HG02885 (cell line): ENCODE results near the gene ATP8A2.

Experiments
- ATAC-seq: cut with Tn5 transposase; IDR thresholded peaks from one replicate; pipeline ENCODE4 v1.9.1; 2021; ENCODE audit warnings: mild to moderate bottlenecking; ENCODE audit not compliant: unreplicated experiment, poor library complexity

The ATP8A2 gene

DNA sequence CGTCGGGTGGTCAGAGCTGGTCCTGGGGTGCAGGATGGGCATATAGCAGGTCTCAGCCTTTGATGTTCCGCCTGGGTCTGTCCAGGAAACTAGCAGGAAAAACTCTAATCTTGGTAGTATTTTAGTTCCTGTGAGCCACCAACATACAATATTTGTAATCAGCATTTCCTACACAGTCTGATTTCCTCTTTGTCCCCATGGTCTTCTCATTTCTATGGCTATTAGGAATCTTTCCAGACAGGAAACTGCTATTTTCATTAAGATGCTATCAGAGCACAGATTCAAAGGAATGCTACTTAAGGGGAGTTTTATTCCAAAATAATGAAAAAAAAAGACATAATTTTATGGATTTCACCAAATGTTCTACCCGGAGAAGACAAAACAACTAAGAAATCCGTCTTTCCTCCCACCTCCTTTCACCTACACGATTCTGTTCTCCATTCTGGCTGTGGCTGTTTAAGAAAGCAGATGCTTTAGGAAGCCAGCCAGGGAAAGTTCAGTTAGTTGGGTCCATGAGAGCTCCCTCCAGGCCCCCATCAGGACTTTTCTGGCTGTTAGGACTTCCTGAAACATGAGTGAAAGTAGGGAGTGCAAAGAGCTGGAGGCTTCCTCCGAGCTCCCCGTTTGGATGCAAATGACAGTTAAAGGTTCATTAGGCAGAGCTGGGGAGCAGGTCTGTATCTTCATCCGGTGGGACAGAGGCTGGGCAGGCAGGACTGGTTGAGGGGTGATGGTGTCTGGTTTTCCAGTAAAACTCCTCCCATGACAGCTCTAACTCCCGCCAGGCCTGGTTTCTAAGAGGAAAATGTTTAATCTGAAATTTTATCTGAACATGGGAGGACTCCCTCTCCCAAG, 643.7 kb downstream of the ATP8A2 start:
- ATAC-seq: no peak

DNA sequence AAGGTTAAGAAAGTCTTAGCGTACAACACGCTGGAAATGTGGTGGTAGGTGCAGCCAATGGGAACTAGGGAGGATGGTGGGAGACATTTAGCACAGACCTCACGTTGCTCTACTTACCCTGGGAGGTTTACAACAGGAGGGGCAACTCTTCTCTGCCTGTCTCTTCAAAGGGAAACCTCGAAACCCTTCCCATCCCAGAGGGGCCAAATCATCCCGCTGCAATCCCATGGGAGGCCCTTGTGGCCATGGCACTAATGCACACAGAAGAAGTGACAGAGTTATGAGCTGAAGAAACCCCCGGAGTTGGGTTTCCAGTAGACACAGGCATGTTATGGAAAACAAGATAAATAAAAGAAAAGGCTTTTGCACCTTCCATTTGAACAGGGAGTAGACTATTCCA, 644.4 kb downstream of the ATP8A2 start:
- no peak for ATAC-seq

DNA sequence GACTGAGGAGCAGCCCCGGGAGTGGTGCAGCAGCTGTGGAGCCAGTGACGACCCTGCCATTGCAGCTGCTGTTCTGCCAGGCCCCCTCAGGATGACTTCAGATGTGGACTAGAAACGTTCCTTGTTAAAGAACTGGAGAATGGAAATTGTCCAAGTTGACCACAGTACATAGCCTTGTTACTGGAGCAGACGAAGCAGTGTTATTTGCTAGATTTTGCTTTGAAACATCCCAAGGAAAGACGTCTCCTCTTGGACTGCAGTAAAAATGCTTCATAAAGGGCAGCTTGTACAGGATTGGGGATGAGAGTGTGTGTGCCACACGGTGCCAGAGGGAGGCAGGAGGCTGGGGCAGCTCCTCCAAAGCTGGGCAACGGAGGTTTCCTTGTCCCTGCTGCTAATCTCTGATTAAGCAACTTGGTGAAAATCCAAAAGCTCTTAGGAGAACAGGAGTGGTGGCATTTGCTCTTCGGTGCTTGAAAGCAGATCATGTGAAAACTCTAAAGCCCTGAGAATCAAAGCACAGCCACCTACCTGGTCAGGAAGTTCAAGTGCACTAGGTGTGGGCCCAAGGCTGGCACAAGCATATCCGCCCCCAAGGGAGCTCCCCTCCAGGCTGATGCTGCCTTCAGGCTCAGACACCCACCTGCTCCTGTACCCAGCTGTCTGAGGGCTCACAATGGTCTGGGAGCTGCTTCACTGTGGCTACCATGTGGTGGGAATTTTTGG, 645.6 kb downstream of the ATP8A2 start:
- ATAC-seq: no peak

DNA sequence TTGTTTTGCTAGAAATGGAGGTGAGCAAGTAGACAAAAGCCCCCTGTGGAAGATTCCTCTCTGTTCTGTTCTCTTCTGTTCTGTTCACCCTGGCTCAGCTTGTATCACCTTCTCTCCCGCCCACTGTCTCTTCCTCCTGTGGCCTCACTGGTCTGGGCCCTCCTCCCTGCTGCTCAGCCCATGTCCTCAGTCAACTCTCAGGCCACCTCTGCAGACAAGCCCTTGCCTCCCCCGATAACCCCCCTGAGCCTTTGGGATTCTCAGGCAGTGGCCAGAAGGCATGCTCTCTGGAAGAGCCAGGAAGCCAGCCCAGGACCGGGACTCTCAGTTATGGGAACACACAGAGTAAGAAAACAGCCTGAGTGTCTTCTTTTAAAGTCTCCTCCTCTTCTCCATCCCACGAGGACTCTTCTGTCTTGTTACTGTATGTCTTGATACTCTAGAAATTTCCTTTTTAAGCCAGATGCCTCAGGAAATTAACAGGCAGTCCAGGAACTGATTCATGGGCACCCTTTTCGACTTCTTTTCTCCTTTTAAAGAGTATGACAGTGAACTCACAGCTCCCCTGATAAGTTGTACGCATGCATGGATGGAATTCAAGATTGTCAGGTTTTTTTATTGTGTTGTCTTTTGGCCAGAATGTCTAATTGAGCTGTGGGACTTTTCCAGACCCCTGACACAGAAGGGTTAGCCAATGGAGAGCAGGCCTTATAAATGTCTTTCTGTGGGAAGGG, 646.3 kb downstream of the ATP8A2 start:
- no peak for ATAC-seq

DNA sequence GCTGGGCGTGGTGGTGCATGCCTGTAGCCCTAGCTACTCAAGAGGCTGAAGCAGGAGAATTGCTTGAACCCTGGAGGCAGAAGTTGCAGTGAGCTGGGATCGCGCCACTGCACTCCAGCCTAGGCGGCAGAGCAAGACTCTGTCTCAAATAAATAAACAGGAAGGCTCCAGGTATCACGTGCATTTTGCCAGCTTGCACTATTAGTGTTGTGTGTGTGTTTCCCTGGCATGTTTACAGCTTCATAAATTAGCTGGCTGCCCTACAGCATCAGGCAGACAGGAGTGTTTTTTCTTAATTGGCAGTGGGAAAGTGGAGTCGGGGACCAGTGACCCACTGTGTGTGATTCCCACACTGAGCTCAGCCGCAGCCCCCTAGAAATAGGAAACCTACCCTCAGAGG, 647.5 kb downstream of the ATP8A2 start:
- no peak for ATAC-seq

DNA sequence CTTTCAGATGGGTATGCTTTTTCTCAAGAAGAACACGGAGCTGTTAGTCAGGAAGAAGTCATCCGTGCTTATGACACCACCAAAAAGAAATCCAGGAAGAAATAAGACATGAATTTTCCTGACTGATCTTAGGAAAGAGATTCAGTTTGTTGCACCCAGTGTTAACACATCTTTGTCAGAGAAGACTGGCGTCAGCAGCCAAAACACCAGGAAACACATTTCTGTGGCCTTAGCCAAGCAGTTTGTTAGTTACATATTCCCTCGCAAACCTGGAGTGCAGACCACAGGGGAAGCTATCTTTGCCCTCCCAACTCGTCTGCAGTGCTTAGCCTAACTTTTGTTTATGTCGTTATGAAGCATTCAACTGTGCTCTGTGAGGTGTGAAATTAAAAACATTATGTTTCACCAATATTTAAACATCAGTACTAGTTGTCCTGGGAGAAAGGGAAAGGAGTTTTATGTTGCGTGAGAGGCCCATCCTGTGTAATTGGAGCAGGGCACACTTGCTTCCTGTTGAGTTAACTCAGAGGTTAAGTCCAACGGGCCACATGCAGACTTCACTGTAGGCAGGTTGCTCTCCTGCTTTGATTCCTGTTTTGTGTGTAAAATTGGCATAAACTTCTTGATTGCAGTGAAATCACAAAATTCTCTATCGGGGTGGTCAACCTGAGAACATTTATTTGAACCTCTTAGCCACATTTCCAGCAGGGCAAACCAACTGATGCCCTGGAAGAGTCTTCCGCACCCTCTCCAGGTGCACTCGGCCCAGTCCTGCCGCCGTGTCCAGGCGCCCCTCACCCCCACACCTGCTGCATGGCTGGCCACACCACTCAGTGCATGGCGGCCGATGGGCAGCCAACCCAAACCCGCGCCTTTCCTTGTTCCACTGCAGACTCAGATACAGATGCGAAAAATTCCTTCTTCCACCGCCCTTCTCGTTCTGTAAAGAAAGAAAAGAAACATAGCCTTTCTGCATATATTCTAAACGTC, 648.4 kb downstream of the ATP8A2 start:
- ATAC-seq: no peak

DNA sequence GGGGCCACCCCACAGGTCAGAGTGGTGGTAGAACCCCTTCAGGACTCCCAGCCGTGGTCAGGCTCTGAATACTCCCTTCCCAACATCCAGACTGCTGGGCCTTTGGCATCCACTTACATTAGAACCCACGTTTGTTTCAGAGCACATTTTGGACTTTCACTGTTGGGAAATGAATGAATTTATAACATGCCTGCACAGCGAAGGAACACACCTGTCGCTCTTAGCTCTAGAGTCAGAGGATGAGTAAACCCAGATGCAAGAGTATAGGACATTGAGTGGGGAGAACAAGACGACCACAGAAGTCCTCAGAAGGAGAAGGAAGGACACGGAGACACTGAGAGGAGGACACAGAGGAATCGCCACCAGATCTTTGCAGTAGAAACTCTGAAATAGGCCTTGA, 649.1 kb downstream of the ATP8A2 start:
- no peak for ATAC-seq

DNA sequence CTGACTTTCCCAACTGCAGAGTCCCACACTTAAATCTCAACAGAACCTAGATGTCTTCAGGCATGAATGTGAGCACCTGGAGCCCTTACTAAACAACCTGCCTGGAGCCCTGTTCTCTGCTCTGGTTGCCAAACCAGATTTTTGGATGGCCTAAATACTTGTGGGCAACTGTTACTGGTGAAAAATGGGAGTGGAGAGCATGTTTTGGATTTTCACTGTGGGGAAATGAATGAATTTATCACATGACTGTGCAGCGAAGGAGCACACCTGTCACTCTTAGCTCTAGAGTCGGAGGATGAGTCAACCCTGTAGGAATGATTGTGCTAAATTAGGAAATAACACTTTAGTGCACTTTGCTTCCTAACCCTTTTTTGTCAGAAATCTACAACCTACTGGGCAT, 649.7 kb downstream of the ATP8A2 start:
- no peak for ATAC-seq

DNA sequence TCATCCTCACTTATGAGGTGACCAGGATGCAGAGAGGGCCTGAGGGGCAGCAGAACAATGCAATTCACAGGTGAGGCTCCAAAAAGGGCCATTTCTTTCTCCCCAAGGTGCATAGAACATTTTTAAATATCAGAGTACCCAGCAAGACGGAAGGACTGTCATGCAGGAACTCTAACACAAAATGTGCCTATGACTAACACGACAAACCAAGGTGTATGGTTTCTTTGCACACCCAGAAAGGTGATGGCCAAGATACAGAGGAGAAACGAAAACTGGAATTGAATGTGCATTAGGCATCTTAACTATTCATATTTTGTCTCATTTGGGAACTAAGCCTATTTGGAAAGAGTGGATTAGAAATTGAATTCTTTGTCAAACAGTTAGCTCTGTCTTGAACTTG, 650.2 kb downstream of the ATP8A2 start:
- no peak for ATAC-seq

DNA sequence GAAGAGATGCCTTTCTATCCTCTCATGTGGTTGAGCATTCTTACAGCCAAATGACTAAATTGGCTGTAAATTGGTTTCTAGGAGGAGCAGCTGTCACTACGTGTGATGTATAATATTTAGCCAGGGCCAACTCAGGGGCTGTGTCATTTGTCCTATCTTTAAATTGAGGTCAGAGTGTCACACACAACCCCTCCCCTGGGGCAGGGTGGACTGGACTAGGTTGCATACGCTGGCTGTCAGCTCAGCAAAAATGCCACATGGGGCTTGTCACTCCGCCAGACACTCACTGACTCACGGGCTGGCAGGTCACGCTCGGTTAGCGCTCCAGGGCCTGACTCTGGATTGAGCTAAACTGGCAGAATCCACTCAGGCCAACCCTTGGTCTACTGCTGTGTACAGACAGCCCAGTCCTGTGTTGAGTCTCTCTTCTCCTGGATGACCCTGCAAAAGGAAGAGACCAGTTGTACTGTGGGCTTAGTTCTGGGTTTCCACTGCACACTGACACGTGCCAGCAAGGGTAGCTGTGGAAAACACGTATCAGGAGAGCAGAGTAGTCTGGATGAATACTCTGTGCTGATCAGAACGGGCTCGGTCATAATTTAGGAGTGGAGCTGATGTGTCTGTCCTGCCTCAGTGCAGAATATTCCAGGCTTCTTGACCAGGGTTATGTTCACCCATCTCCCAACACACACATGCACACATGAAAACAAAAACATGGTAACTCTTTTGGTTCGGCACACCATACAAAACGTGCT, 650.9 kb downstream of the ATP8A2 start:
- ATAC-seq: no peak

DNA sequence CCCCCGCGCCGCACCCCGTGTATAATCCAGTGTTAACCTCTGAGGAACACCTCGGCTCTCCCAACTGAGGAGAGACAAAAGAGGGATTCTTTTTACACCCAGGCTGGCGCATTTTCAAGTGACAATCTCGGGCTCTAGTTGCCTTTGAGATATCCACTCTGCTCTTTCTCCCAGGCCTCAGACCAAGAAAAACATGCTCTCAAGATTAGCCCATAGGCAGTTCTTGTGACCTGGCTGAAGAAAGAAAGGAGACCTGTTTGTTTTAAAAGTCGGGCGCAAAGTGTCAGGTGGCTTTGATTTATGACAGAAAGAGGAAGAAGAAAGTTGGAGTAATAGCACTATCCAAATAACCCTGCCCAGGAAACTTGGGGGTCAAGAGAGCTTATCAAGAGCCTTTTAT, 652.8 kb downstream of the ATP8A2 start:
- no peak for ATAC-seq

DNA sequence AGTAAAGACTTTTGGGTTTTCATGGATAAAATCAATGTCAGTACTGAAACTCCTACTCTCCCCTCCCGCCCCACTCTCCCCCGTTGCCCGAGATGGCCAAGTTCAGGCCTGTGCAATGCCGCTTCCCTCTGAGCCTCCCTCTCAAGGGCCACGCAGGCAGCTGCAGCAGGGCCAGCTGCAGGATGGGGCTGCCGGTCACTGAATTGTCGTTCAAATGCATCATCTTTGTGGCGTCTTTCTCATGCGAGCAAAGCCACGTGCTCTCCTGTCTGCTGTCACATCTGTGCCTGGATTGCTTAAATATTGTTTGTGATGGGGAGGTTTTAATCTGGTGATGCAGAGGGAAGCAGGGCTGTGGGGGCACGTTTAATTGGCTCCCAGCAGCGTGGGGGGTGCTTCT, 653.4 kb downstream of the ATP8A2 start:
- no peak for ATAC-seq

DNA sequence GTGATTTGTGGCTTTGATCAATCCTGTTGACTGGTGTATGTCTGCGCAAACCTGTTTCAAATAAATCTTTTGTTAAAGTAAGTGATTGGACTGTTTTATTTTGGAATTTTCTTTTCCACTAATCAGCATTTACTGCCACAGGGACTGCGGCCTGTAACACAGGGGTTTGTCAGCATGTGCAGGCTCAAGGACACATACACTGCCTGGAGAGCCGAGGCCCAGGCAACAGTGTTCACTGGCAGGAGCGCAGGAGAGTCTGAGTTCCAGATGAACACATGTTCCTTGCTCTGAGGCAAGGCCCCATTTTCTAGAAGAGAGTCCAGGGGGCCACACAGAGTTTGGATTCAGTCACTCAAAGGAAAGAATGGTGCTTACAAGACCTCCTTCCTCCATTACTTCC, 654.0 kb downstream of the ATP8A2 start:
- ATAC-seq: no peak

DNA sequence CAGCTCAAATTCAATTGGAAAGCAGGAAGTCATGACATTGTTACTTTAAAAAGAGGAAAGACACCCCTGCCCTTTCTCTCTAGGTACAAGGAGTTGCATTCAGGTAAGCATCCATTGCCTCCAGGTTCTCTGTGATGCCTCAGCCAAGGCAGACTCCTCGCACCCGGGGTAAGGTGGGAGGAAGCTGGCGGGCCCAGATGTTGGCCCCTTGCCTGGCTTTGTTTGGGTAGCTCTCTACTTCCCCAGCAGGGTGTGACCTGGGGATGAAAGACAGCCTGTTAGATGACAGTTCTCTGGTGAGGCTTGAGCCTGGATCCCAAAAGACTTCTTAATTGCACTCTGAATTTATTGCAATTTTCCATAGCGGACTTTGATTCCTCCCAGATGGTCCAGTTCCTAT, 654.4 kb downstream of the ATP8A2 start:
- no peak for ATAC-seq

DNA sequence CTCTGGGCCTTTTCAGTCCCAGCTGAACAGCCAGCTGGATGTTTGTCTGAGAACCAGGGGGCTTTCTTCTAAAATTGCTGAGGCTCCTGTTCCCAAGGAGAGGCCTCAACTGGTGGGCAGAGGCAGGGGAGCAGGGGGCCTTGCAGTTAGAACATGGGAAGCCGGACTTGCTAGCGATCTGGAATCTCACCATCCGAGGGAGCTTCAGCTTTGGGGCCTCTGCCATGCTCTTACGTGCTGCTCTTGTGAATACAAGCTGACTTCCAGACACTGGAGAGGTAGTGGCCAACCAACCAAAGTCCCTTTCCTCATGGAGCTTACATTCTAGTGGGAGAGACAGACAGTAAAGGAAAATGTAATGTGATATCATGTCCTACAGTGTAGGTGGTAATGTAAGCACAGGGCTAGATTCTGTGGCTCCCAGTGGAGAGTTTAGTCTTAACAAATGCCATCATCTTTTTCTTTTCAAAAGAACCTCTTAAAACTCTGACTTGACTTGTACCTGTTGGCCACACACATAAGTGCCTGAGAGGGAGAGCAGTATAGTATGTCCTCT, 657.9 kb downstream of the ATP8A2 start:
- no peak for ATAC-seq

DNA sequence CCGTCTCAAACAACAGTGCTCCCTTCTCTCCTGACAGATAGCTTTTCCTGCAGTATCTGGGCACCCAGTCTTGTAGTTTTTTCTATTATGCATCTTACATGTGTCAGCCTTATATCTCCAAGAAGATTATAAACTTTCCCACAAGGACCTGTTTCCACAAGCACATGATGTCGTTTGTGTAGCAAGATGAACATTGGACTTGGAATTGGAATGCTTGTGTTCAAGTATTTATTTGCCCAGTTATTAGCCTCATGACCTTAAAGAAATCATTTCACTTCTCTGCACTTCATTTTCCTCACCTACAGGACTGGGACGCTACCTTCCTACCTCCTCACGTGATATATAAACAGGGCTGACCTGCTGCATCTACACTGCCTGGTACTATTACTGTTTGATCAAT, 658.6 kb downstream of the ATP8A2 start:
- ATAC-seq: no peak

DNA sequence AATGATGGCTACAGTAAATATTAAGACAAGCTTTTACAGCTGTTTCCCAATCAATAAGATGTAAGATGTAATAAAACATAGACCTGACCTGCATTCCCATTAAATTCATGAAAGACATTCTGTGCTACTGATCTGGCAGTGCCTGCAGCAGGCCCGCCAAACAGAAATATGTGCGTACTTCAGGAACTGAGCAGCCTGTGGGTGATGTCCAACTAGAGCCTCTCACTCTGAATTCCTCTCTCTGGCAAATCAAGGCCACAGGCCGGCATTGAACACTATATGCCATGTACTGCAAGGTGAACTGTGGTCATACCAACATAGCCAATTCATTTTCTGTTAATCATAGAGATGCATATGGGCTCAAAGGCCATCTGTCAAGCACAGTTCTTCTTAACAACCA, 662.2 kb downstream of the ATP8A2 start:
- ATAC-seq: no peak

DNA sequence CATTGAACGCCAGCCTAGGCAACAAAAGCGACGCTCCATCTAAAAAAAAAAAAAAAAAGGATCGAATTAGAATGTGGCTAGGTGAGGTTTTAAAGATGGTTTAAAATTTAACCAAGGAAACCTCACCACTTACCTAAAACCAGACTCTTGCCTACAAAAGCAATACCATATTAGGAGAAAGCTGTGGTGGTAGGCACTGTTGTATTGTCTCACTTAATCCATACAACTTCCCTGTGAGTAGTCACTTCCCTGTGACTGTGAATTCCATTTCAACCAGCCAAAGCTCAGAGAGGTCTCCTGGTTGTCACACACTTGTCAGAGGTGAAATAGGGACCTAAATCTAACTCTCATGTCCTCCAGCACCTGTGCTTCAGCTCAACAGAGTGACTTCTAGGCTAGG, 664.6 kb downstream of the ATP8A2 start:
- no peak for ATAC-seq

DNA sequence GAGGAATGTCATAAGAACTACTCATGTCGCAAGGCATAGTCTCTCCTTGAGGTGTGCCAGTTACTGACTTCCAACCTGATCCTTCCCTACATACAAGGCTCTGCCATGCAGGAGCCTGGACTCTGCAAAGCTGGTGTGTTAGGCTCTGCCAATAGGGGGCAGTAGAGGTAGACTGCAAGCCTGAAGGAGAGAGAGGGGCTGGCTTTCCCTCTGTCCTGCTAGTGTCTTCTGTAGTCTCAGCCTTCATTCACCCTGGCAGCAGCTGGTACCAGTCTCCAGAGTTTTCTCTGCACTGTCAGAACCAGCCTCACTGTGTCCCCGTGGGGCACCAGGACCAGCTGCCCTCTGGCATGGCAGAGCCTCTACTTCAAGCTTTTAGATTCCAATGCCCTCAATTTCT, 665.5 kb downstream of the ATP8A2 start:
- no peak for ATAC-seq
